Measurements from ENCODE around the gene ABTB2.

ABTB2 gene

DNA sequence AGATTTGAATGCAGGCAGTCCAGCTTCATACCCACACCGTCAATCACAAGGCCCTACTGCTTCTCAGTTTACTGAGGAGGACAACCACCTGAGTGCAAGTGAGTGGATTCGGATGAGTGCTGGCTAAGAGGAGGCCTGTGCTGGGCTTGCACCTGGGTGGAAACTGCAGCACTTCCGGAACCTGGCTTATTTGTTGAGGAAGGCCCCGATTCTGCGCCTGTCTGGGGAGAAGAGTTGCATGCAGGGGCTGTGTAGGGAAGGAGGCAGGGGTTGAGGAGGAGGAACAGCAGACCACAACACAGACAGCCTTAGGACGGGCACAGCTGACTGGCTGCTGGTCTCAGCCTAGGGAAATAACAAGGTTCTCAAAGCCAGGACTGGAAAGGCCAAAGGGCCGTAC is 20.8 kb downstream of the ABTB2 start:
- TF ChIP-seq, protein P1, sequence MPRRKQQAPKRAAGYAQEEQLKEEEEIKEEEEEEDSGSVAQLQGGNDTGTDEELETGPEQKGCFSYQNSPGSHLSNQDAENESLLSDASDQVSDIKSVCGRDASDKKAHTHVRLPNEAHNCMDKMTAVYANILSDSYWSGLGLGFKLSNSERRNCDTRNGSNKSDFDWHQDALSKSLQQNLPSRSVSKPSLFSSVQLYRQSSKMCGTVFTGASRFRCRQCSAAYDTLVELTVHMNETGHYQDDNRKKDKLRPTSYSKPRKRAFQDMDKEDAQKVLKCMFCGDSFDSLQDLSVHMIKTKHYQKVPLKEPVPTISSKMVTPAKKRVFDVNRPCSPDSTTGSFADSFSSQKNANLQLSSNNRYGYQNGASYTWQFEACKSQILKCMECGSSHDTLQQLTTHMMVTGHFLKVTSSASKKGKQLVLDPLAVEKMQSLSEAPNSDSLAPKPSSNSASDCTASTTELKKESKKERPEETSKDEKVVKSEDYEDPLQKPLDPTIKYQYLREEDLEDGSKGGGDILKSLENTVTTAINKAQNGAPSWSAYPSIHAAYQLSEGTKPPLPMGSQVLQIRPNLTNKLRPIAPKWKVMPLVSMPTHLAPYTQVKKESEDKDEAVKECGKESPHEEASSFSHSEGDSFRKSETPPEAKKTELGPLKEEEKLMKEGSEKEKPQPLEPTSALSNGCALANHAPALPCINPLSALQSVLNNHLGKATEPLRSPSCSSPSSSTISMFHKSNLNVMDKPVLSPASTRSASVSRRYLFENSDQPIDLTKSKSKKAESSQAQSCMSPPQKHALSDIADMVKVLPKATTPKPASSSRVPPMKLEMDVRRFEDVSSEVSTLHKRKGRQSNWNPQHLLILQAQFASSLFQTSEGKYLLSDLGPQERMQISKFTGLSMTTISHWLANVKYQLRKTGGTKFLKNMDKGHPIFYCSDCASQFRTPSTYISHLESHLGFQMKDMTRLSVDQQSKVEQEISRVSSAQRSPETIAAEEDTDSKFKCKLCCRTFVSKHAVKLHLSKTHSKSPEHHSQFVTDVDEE (CRISPR knock-in tag; IDR thresholded peaks at IDR 0.05): no peak
- no peak for TF ChIP-seq OSR1 (CRISPR knock-in tag; IDR thresholded peaks at IDR 0.05)
- no peak for TF ChIP-seq TOX (CRISPR knock-in tag; IDR thresholded peaks at IDR 0.05; ENCODE audit: borderline replicate concordance)
- no peak for TF ChIP-seq ZFP3 (CRISPR knock-in tag; IDR thresholded peaks at IDR 0.05)
- no peak for TF ChIP-seq PATZ1 (CRISPR knock-in tag; IDR thresholded peaks at IDR 0.05; ENCODE audit: borderline replicate concordance)
- no peak for TF ChIP-seq ZNF565 (CRISPR knock-in tag; conservative IDR thresholded peaks at IDR 0.05; ENCODE audit: low read depth)
- TF ChIP-seq ARNTL (CRISPR knock-in tag; IDR thresholded peaks at IDR 0.05; ENCODE audit: borderline replicate concordance, low read depth): no peak
- no peak for TF ChIP-seq ZC3H10 (CRISPR knock-in tag; IDR thresholded peaks at IDR 0.05)
- TF ChIP-seq ISL1 (CRISPR knock-in tag; IDR thresholded peaks at IDR 0.05): no peak
- TF ChIP-seq BACH2 (CRISPR knock-in tag; IDR thresholded peaks at IDR 0.05; ENCODE audit: borderline replicate concordance): no peak
- no peak for TF ChIP-seq ZNF70 (CRISPR knock-in tag; IDR thresholded peaks at IDR 0.05)
- TF ChIP-seq, protein P2, sequence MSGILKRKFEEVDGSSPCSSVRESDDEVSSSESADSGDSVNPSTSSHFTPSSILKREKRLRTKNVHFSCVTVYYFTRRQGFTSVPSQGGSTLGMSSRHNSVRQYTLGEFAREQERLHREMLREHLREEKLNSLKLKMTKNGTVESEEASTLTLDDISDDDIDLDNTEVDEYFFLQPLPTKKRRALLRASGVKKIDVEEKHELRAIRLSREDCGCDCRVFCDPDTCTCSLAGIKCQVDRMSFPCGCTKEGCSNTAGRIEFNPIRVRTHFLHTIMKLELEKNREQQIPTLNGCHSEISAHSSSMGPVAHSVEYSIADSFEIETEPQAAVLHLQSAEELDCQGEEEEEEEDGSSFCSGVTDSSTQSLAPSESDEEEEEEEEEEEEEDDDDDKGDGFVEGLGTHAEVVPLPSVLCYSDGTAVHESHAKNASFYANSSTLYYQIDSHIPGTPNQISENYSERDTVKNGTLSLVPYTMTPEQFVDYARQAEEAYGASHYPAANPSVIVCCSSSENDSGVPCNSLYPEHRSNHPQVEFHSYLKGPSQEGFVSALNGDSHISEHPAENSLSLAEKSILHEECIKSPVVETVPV (CRISPR knock-in tag; IDR thresholded peaks at IDR 0.05): no peak
- no peak for TF ChIP-seq ZNF8 (CRISPR knock-in tag; IDR thresholded peaks at IDR 0.05)
- no peak for TF ChIP-seq SNAI2 (CRISPR knock-in tag; IDR thresholded peaks at IDR 0.05)
- no peak for TF ChIP-seq ZFP30 (CRISPR knock-in tag; IDR thresholded peaks at IDR 0.05)
- no peak for ATAC-seq

- TF ChIP-seq, protein P1 (CRISPR knock-in tag; IDR thresholded peaks at IDR 0.05): no peak
- TF ChIP-seq ZC3H10 (CRISPR knock-in tag; IDR thresholded peaks at IDR 0.05) (no peak), ZNF70 (CRISPR knock-in tag; IDR thresholded peaks at IDR 0.05) (no peak), CREB5 (CRISPR knock-in tag; IDR thresholded peaks at IDR 0.05; ENCODE audit: low read depth) (no peak), ISL1 (CRISPR knock-in tag; IDR thresholded peaks at IDR 0.05) (no peak), CSDC2 (CRISPR knock-in tag; IDR thresholded peaks at IDR 0.05) (no peak), TCF4 (CRISPR knock-in tag; IDR thresholded peaks at IDR 0.05; ENCODE audit: borderline replicate concordance) (no peak), GLIS3 (CRISPR knock-in tag; IDR thresholded peaks at IDR 0.05) (no peak), PPARA (CRISPR knock-in tag; IDR thresholded peaks at IDR 0.05; ENCODE audit: borderline replicate concordance) (no peak)
- ATAC-seq: no peak
Measured at GRCh38 chr11:34335801-34336200, 22.0 kb downstream of the ABTB2 start.

DNA sequence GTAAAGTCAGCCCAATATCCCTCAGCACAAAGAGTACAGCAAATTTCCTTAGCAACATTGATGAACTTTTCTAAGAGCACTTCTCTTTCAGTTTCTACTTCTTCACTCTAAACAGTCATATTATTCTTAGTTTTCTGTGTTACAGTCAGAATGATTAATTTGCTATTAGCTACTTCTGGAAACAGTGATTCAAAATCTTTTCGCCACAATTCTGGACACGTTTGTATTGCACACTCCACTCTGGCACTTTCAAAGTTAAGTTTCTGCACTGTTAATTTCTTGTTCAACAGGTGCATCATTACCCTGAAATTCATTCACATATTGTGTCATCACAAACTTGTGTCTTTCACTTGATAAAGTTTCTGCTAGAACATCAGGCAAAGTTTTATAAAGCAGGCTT is 22.5 kb downstream of the ABTB2 start:
- ATAC-seq: no peak
- no peak for TF ChIP-seq ZFP30 (CRISPR knock-in tag; IDR thresholded peaks at IDR 0.05)
- no peak for TF ChIP-seq ZC3H10 (CRISPR knock-in tag; IDR thresholded peaks at IDR 0.05)
- TF ChIP-seq PATZ1 (CRISPR knock-in tag; IDR thresholded peaks at IDR 0.05; ENCODE audit: borderline replicate concordance): no peak
- TF ChIP-seq TOX (CRISPR knock-in tag; IDR thresholded peaks at IDR 0.05; ENCODE audit: borderline replicate concordance): no peak
- TF ChIP-seq CSDC2 (CRISPR knock-in tag; IDR thresholded peaks at IDR 0.05): no peak
- no peak for TF ChIP-seq ISL1 (CRISPR knock-in tag; IDR thresholded peaks at IDR 0.05)
- no peak for TF ChIP-seq ZNF8 (CRISPR knock-in tag; IDR thresholded peaks at IDR 0.05)
- TF ChIP-seq ESRRG (CRISPR knock-in tag; IDR thresholded peaks at IDR 0.05): no peak

Data from SK-N-SH treated with all-trans-retinoic acid at 6 μM for 48 hours (cell line).